Activated naive CD8-positive, alpha-beta T cell treated with anti-CD3 and anti-CD28 coated beads, Interleukin-2, amount 50 U/mL, for 16 hours (primary cell): ENCODE measurements around the gene ELMO3.

Source experiments
- DNase-seq: peaks from one replicate; pipeline ENCODE4 v3.0.0-alpha.2; 2020; ENCODE audit warnings: low read depth, low spot score

ELMO3 gene

DNA sequence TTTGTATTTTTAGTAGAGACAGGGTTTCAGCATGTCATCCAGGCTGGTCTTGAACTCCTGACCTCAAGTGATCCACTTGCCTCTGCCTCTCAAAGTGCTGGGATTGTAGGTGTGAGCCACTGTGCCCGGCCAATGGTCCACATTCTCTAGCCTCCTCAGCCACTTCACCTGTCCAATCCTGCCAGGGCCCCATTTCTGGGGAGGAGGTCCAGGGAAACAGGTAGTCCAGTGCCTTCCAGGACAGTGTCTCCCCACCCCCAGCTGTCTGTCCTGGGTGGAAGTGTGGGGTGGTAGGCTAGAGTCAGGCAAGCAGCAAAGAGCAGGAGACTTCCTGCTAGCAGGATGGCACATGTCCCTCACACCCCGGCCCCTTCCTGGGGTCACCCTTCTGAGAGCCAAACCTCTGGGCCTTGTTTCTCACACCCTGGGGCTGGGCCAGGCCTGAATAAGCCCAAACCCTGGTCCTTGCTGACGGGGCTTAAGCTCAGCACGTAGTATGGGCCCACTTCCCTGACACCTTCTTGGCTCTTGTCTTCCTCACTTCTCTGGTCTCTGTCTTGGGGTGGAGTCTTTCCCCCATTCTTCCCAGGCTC, 43.3 kb downstream of the ELMO3 start:
- DNase-seq = no peak

DNA sequence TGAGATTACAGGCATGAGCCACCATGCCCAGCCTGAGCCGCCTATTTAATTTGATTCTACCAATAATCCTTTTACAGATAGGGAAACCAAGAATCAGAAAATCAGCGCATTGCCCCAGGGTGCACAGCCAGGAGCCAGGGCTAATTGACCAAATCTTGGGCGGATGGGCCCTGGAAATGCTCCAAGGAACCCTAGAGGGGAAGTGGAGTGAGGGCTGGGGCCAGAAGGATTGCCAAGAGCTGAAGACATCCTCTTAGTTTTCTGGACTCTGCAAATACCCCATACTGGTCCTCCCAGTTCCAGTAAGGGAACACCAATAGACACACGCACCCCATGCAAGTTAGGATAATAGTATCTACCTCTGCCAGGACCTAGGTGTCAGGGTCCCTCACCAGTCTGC, 44.5 kb downstream of the ELMO3 start:
- no peak for DNase-seq

- peak; percentile 58 for DNase-seq
Measured at GRCh38 chr16:67244387-67245185, 45.7 kb downstream of the ELMO3 start.

GRCh38 chr16:67245186-67245585, 46.3 kb downstream of the ELMO3 start:
- DNase-seq = no peak

- no peak for DNase-seq
Measured at GRCh38 chr16:67245674-67246080, 46.7 kb downstream of the ELMO3 start.

- DNase-seq = no peak
Measured at GRCh38 chr16:67246081-67246755, 47.3 kb downstream of the ELMO3 start.

- DNase-seq = no peak
Measured at GRCh38 chr16:67246756-67247191, 47.8 kb downstream of the ELMO3 start.

GRCh38 chr16:67247192-67248072, 48.5 kb downstream of the ELMO3 start, which contains the start of gene FHOD1:
Gene FHOD1 (minus strand): TSS chr16:67247481. CDS start chr16:67247410, 71 bp downstream.
- DNase-seq = peak; percentile 92

GRCh38 chr16:67248073-67248400, 49.1 kb downstream of the ELMO3 start:
- DNase-seq = no peak

DNA sequence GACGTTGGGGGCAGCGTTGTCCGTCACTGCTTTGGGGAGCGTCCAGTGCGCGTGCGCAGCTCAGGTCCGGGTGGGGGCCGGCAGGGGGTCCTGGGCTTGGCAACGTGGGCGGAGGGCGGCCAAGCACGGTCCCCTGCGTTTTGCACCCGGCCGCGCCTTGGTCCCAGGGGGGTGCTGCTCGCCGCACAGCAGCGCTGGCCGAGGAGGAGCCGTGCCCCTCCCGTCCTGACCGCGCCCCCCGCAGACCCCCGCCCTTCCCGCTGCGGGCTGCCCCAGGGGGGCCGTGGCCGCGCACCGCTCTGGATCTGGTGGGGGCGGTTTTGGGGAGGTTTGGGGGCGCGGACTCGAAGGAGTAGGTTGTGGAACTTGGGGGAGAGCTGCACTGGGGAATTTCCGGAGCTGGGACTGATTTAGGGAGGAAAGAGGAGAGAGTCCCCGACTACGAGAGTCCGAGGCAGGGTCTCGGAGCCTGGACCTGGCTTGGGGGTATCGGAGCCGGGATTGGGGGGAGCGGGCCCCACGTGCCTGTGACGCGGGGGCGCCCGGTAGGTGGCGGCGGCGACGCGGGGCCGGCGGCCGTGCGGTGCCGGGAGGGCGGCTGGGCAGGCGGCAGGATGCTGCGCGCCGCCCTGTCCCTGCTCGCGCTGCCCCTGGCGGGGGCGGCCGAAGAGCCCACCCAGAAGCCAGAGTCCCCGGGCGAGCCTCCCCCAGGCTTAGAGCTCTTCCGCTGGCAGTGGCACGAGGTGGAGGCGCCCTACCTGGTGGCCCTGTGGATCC, 49.7 kb downstream of the ELMO3 start, which contains the start of gene SLC9A5:
Gene SLC9A5 (plus strand): TSS at position 579 of the 777 bp plus-strand sequence. CDS start 36 bp downstream, at position 615.
- no peak for DNase-seq

DNA sequence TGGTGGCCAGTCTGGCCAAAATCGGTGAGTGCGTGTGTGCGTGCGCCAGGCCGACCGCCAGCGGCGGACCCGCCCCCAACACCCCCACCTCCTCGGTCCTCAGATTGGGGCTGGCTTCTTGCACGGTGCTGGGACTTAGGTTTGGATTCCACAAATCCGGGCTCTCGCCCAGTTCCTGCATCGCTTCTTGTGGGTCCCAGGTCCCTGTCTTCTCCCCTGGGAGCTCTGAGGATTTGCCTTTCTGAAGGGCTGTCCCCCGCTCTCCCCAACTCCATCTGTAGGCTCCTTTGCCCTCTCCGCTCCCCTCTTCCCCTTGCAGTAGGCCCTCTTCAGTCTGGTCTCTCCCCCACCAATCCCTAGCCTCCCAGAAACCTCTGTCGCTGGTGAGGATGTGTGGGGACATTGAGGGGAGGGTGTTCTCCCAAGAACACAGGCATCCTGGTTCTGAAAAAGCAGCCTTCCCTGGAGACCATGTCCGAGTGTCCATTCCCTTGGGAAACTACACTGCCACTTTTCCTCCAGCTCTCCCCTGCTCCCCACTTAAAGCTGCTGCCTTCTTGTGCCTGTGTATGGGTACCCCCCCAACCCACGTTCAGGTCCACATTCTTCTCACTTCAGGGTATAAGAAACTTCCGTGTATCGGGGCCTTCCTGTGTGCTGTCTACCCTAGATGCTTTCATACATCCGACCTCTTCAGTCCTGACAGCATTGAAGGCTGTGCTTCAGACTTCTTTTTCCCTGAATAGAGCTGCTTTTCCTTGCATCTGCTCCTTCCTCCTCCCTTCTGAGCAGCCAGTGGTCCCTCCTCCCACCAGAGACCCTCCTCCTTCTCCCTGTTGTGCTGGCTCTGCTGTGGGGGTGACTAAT, 50.5 kb downstream of the ELMO3 start:
- no peak for DNase-seq

DNA sequence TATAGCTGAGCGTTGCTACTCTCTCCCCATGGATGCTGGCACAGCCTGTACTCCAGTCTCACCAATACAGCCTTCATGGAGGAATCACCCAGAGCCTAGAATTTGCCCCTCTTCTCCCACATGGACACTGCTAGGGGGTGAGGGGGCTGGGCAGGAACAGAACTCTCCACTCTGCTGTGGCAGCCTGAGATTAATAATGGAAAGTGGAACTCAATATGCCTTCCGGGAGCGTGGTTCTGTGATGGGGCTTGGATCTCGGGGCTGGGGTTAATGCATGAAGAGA, 51.1 kb downstream of the ELMO3 start:
- DNase-seq = no peak

DNA sequence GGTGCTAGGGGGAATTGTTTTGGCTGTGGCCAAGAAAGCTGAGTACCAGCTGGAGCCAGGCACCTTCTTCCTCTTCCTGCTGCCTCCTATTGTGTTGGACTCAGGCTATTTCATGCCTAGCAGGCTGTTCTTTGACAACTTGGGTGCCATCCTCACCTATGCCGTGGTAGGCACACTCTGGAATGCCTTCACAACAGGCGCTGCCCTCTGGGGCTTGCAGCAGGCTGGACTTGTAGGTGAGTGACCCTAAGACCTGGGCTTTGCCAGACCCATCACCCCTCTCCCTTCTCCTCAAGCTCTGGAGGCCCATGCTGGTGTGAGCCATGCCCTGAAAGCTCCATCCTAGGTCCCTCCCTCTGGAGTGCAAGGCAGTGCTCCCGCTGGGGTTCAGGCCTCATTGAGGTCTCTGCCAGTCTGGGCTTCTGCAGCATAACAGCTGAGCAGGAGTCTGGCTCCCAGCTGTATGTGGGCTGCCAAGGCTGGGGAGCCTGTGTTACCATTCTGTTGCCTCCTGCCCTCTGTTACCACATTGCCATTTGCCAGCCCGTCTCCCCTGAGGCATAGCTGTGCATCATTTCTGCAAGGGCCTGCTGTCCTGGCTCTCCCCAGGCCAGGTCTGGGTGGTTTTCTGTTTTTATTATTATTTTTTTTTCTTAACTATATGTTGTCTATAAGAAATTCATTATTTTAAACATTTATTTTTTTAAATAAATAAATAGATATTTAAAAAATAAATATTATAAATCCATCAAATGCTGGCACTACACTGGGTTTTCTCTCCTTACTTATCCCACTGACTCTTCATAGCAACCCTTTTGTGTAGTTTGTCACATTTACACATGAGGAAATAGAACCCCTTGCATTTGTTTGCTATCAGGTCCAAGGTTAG, 53.9 kb downstream of the ELMO3 start:
- DNase-seq = no peak
